Fibroblast of skin of left quadriceps (primary cell): Measurements from ENCODE around the gene SPX.

Experiments
- DNase-seq, 2 experiments: peaks; one replicate each; pipeline ENCODE4 v3.0.0-alpha.2; 2013; ENCODE audit warnings: low read depth in 2 of 2

Gene SPX

DNA sequence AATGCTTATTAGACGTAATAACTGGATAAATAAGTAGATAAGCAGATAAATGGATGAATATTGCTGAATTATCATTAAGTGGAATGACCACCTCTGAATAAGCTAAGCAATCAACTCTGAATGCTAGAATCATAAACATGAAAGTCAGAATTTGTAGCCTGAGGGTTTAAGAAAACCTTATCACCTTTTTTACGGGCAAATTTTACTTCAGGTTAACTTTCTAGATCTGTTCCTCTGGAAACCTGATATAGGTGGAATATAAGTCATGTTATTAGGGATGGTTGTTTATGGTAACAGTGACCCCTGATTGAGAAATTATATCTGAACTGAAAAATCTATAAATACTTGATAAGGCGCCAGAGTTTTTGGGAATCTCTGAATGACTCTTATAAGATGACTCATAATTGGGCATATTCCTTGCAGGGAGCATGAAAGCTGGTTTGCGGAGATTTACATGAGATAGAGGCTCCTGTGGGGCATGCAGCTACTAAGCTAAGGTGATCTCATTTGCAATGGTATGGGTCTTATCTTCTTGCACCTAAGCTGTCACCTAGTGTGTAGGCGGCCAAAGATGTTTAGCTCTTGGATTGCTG, 12.1 kb downstream of the SPX start:
- no peak for DNase-seq

DNA sequence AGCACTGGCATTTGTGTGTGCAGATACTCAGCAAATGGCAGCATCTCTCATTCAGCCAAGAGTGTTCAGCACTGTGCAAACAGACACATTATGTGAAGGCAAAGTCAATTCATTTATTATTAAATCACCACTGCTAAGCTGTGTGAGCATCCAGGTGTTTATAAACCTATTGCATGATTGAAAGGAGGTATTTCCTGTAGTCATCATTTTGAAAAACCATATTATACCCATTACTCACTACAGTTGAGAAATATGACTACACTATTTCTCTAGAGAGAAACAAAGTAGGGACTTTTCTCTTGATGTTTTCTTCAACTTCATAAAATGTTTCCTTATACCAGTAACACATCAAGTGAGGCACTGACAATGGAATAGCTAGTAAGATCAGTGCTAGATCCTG, 13.7 kb downstream of the SPX start:
- DNase-seq: no peak

DNA sequence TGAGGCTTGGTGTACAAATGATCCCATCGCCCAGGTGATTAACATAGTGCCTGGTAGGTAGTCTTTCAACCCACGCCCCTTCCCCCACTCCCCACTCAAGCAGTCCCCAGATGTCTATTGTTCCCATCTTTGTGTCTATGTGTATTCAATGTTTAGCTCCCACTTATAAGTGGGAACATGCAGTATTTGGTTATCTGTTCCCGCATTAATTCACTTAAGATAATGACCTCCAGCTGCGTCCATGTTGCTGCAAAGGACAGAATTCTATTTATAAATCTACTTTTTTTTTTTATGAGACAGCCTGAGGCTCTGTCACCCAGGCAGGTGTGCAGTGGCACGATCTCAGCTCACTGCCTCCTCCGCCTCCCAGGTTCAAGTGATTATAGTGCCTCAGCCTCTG, 15.7 kb downstream of the SPX start:
- no peak for DNase-seq

DNA sequence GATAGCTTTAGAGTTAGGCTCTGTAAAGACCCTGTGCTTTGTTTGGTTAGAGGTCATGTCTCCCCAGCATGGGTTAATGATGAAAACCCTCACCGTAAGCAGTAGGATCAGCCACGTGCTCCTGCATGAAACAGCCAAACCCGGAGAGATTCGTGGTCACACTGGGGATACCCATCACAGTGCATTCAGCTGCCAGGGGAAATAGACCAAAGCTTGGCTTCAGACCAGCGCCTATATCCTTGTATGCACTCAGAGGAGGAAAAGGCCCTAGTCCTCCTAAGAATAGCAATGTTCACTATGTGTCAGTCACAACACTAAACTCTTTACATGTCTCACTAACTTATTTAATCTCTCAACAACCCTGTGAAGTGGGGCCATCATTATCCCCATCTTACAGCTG, 16.3 kb downstream of the SPX start:
- DNase-seq: no peak

GRCh38 chr12:21543151-21543550, 17.1 kb downstream of the SPX start:
- DNase-seq: no peak

- DNase-seq: no peak
Measured at GRCh38 chr12:21545557-21545956, 19.5 kb downstream of the SPX start.

- no peak for DNase-seq
Measured at GRCh38 chr12:21546716-21547115, 20.6 kb downstream of the SPX start.

DNA sequence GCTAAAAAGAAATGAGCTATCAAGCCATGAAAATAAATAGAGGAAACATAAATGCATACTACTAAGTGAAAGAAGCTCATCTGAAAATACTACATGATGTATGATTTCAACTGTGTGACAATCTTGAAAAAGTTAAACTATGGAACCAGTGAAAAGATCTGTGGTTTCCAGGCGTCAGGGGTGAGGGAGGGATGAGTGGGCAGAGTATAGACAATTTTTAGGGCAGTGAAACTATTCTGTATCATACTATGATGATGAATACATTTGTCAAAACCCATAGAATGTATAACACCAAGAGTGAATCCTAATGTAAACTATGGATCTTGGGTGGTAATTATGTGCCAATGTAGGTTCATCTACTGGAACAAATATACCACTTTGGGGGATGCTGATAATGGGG, 21.3 kb downstream of the SPX start:
- DNase-seq: no peak

GRCh38 chr12:21551841-21552465, 25.9 kb downstream of the SPX start:
- no peak for DNase-seq

DNA sequence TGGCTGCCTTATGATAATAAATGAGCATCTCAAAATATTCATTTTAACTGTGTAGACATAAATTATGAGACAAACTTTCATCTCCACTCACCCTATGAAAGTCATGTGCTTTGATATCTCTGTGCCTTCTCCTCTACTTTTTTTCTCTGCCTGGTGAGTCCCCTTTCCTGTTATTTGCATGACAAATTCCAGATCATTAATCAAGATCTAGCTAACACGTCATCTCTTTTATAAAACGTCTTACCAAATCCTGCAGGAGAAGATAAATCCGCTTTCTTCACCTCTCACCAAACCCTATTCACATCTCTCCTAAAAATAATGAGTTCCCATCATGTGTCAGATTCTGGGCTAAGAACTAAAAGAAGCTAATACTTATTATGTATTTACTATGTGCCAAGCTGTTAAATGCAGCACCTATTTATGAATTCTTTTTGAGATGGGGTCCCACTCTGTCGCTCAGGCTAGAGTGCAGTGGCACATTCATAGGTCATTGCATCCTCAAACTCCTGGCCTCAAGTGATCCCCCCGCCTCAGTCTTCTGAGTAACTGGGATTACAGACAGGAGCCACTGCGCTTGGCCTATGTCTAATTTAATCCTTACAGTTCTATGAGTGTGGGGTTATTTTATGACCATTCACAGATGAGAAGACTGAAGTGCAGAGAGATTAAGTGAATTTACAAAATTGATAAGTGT, 26.7 kb downstream of the SPX start:
- no peak for DNase-seq

DNA sequence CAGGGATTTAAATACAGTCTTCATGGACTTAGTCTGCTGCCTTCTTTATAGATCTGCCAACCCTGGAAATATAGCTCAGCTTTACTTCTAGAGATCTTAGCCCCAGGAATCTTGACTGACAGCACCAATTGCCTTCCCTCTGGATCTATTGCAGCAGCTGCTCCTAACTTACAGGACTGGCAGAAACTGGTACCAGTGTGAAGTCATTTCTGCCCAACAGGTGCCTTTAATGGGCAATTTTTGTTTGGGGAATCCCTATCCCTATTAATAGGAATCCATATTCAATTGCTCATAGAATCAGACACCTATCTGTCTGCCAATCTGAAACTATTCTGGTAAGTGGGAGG, 27.2 kb downstream of the SPX start:
- no peak for DNase-seq

DNA sequence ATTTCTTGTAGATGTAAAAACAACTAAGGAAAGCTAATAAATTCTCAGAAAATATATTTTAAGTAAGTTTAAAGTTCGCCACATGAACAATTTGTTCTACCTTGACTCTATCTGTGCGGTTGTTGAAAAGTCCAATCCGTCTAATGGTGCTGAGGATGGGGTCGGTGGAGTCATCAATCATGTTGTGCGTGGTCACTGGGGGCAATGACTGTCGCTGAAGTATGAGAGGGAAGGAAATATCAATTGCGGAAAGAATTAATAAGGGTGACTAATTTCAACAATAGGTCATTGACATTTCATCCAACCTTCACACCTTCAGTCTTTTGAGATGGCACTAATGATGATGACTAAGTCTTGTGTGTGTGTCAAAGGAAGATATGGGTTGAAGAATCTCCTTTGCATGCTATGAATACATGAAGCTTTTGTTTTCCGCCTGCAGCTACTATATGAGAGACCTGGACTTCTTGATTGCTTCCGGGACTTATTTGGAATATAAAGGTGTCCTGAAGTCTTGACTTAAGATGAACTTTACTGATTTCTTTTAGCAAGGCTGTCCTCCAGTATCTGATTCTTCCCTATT, 32.1 kb downstream of the SPX start:
- DNase-seq: no peak

- peak in 1 of 2 experiments; percentile 4 for DNase-seq
Measured at GRCh38 chr12:21559855-21560569, 33.9 kb downstream of the SPX start.

DNA sequence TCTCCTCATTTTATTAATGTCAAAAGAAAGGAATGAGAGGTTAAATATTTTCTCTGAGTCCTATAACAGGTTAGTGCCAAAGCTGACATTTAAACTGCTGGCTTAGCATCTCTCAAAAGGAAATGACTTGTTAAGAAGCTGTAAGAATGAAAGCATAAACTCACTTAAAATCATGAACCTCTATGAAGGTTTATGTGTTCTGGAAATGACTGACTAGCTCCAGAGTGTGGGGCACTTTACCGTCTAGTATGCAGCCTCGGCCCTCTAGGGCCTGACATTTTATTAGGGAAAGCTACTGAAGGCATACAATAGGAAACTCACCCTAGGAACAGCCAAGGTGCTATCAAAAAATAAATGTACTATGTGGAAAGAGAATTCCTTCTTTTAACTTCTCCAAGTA, 35.1 kb downstream of the SPX start:
- DNase-seq: no peak

DNA sequence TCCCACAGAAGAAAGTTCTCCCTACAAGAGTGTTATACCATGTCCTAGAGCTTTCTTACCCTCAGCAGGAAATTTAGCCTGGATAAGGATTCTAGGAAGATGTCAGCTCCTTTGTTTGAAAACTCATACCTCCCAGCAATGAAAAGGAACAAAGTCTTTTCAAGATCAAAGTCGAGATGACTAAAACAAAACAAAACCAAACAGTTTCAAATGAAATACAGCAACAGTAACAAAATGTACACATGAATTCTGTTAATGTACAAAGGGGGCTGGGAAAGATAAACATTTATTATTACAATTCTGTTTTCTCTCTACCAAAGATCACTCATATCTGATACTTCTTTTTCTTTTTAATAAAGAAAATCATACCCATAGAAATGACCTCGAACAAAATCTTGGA, 36.8 kb downstream of the SPX start:
- no peak for DNase-seq

DNA sequence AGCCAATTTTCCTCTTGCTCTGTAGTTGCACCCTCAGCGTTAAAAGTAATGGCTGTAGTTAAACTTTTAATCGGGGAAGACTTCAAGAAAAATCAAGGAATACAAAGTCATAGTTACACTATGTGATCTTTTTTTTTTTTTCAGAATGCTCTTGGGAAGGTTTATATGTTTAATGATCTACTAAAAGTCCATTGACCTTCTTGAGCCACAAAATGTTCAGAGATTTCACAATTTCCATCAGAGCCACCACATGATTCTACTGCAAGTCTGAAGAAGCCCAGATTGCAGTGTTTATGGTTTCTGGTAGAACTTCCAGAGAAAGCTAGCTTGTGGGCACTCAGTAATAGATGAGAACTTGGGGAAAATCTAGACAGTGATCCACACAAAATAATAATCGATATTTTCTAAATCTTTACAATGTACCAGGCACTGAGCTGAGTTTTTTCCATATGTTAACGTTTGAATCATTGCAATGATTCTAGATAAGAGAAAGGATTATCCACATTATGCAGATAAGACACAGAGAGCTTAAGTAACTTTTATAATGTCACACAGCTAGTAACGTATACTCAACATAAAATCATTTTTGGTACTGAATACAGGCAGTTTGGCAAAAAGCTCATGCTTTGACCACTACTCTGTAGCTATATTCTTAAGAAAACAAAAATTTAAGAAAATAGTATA, 40.3 kb downstream of the SPX start:
- no peak for DNase-seq

DNA sequence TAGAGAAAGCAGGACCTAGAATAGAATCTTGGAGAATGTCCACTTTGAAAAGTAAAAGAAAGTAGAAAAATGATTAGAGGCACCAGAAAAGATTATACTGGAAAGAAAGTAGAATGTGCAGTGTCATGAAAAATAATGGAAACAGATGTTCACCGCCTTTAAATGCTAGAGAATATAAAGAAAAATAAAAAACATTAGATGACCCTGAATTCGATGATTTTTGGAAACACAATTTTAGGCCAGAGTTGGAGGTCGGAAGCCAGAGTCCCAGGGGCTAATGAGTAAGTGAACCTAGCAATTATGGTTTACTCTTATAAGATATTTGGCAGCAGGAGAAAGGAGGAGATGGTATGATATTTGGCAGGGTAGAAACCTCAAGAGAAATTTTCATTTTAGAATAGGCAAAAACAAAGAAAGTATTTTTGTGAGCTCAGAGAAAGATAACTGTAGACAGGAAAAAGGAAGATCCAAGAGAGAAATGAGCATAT, 40.9 kb downstream of the SPX start:
- DNase-seq: no peak

DNA sequence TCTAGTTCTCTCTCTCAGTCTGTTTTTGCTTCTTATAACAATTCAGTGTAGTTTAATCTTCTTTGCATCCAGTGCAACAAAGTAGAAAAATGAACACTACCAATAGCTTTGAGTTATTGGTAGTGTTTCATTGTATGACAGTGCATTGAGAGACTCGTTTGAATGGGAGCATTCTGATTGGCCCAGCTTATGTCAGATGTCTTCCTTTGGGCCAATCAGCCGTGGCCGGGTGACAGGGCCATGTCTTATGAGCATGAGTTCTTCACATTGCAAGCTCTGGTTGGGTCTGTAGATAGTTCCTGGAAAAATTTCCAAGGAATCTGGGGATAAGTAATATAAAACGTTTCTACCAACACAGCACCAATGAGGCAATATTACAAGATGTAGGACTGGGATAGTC, 42.0 kb downstream of the SPX start:
- DNase-seq: no peak

DNA sequence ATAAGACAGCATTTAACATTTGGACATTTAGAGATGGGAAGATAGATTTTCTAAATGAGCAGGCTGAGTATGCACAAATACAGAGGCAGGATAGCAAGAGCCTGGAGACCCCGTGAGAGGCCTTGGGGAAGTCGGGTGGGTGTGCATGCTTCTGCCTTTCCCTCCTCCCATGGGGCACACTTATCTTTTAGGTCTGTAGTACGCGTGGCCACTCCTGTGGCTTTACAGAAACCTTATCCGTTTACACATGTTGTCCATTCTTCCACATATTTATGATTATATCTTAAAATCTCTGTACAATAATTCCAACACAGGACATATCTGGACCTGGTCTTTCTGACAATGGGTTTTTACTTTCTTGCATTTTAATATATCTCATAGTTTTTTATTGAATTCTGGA, 45.0 kb downstream of the SPX start:
- no peak for DNase-seq

GRCh38 chr12:21573733-21574358, 47.8 kb downstream of the SPX start:
- DNase-seq: no peak

DNA sequence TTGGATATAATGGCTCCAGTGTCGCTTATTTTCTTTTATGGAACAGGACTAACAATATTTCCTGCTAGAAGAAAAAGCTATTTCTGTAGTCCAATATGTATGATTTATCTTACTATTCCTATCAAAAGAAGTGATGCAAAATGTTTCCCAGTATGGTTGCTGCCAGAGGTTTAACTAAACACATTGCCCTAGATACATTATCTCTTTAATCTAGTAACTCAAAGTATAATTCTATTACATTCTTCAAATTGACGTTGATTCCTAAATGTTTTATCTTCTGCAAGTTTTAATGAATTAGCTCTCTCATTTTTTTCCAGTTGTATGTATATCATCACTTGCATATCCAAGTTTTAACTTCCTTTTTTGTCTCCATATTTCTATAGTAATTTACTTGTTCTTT, 50.3 kb downstream of the SPX start:
- no peak for DNase-seq
